RWPE2 (cell line): ENCODE measurements around the gene HIVEP3.

ENCODE experiments used
- ATAC-seq: fragments of 200-7000 bp; cut with Tn5 transposase; 3 replicates; pipeline ENCODE4 v1.9.1; 2021; ENCODE audit warnings: low read depth
- DNase-seq: peaks from one replicate; pipeline ENCODE4 v3.0.0-alpha.2; 2020; ENCODE audit warnings: low spot score
- H3K27ac ChIP-seq: fragments of 450-650 bp; 2 replicates; pipeline ENCODE4 v1.5.1; 2017; ENCODE audit warnings: mild to moderate bottlenecking; ENCODE audit not compliant: poor library complexity, severe bottlenecking
- H3K27me3 ChIP-seq: fragments of 250-450 bp; sonication (Bioruptor Pico); 2 replicates; pipeline ENCODE4 v1.5.1; 2021; ENCODE audit warnings: mild to moderate bottlenecking, moderate library complexity; ENCODE audit not compliant: insufficient read depth, poor library complexity, severe bottlenecking
- H3K36me3 ChIP-seq: fragments of 250-450 bp; sonication (Bioruptor Pico); 2 replicates; pipeline ENCODE4 v1.5.1; 2020; ENCODE audit warnings: low read depth, mild to moderate bottlenecking, moderate library complexity
- H3K4me1 ChIP-seq: fragments of 250-450 bp; sonication (Bioruptor Pico); 2 replicates; pipeline ENCODE4 v1.5.1; 2021; ENCODE audit warnings: mild to moderate bottlenecking, moderate library complexity; ENCODE audit not compliant: insufficient read depth, poor library complexity, severe bottlenecking
- H3K4me3 ChIP-seq: fragments of 250-450 bp; sonication (Bioruptor Pico); 2 replicates; pipeline ENCODE4 v1.5.1; 2021; ENCODE audit warnings: mild to moderate bottlenecking, moderate library complexity; ENCODE audit not compliant: severe bottlenecking
- H3K9me3 ChIP-seq: fragments of 250-450 bp; sonication (Bioruptor Pico); 2 replicates; pipeline ENCODE4 v1.5.1; 2021; ENCODE audit warnings: mild to moderate bottlenecking, moderate library complexity; ENCODE audit not compliant: severe bottlenecking
- CTCF ChIP-seq: fragments of 450-650 bp; IDR thresholded peaks from one replicate; pipeline ENCODE4 v1.5.1; 2017; ENCODE audit warnings: mild to moderate bottlenecking, moderate library complexity; ENCODE audit not compliant: poor library complexity, severe bottlenecking

Gene HIVEP3

GRCh38 chr1:41619511-41620364, 299.0 kb downstream of the HIVEP3 start:
- Histone ChIP-seq H3K27me3 (no peaks in the 10 kb centered on the region), H3K36me3 (no peaks in the 10 kb centered on the region), H3K4me1 (peaks cover 15% of the 10 kb centered on the region), H3K4me3 (no peak overlapping the region), H3K9me3 (no peaks in the 10 kb centered on the region), H3K27ac (no peak overlapping the region)
- no peak for TF ChIP-seq CTCF
- ATAC-seq (peak; percentile 59; the same call in 2 of the 3 replicates), DNase-seq (no peak)

- H3K4me3 ChIP-seq: no peak overlapping the region
- peaks cover 15% of the 10 kb centered on the region for H3K4me1 ChIP-seq
- no peaks in the 10 kb centered on the region for H3K9me3 ChIP-seq
- ATAC-seq (no peak), DNase-seq (no peak)
- H3K27me3 ChIP-seq: no peaks in the 10 kb centered on the region
- no peaks in the 10 kb centered on the region for H3K36me3 ChIP-seq
- no peak overlapping the region for H3K27ac ChIP-seq
- TF ChIP-seq CTCF: no peak
Measured at GRCh38 chr1:41618871-41619270, 299.9 kb downstream of the HIVEP3 start.

- ATAC-seq (peak; percentile 59), DNase-seq (peak; percentile 59)
- peaks cover 22% of the 10 kb centered on the region for H3K4me1 ChIP-seq
- H3K36me3 ChIP-seq: no peaks in the 10 kb centered on the region
- TF ChIP-seq CTCF: no peak
- H3K27me3 ChIP-seq: no peaks in the 10 kb centered on the region
- H3K9me3 ChIP-seq: no peaks in the 10 kb centered on the region
- H3K27ac ChIP-seq: no peak overlapping the region
- H3K4me3 ChIP-seq: no peak overlapping the region
Measured at GRCh38 chr1:41618066-41618825, 300.5 kb downstream of the HIVEP3 start.

- no peak for ATAC-seq
- TF ChIP-seq CTCF: no peak
- peaks cover 22% of the 10 kb centered on the region for H3K4me1 ChIP-seq
Measured at GRCh38 chr1:41617336-41617735, 301.4 kb downstream of the HIVEP3 start.

More at GRCh38 chr1:41617336-41617735, 301.4 kb downstream of the HIVEP3 start:
- Histone ChIP-seq H3K27ac (no peak overlapping the region), H3K27me3 (no peaks in the 10 kb centered on the region), H3K36me3 (no peaks in the 10 kb centered on the region), H3K4me3 (no peak overlapping the region), H3K9me3 (no peaks in the 10 kb centered on the region)
- no peak for DNase-seq
